NK-92 treated with Interleukin-12 subunit alpha and Interleukin-12 subunit beta, amount 100 ng/mL, for 24 hours (cell line): ENCODE measurements around the gene GRHL3.
"Not testable (repeated sequence)": the region's sequence is repeated elsewhere in the genome, so short reads cannot be mapped to it uniquely, and the experiment has no call there.

Experiments
- DNase-seq: peaks from one replicate; lab custom pipeline; 2025; lab: John Stamatoyannopoulos, UW

The GRHL3 gene

GRCh38 chr1:24319312-24319863, at the start of gene GRHL3:
Gene GRHL3 (plus strand): TSS chr1:24319357. CDS start chr1:24319552, 195 bp downstream.
- DNase-seq, result no peak

GRCh38 chr1:24274203-24275103, 44.7 kb upstream of the GRHL3 start:
- DNase-seq, result not testable (repeated sequence)

DNA sequence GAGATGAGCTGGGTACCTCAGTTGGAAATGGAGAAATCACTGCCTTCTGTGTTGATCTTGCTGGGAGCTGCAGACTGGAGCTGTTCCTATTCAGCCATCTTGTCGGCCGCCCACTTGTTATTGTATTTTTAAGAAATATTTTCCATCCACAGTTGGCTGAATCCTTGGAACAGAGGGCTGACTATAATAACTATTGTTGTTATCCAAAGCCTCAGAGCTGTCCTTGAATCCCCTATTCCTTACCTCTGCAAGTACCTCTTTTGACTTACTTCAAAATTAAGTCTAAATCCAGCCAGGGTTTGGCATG, 44.1 kb upstream of the GRHL3 start:
- DNase-seq, result no peak

DNA sequence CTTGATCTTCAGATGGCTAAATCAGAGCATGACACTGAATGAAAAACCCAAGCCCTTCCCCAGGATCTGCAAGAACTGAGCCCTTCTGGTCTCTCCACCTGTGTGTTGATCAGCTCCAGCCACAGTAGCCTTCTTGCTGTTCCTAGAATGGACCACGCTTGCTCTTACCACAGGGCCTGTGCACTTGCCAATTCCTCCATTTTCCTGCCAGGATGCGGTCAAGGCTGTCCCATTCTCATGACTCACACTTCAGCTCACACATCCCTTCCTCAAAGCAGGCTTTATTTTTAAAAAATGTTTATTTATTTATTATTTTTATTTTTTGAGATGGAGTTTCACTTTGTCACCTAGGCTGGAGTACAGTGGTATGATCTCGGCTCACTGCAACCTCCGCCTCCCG, 43.6 kb upstream of the GRHL3 start:
- DNase-seq, result no peak

DNA sequence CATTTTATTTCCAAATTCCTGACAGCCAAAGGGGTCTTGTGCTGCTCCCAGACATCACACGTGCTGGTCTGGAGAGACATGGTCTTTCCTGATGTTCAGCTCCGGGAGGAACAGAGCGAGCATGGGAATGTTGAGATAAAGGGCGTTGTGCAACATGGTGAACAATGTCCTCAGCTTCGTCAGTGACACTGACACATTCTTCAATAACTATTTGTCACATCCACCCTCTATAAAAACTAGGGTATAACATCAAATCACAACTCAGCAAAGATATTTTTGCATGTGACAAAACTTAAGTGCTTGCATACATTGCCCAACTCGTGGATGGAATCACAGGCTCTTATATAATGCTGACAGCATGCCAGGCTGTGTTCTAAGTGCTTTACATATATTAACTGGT, 42.4 kb upstream of the GRHL3 start:
- no peak for DNase-seq

- no peak for DNase-seq
Observed at GRCh38 chr1:24277420-24278169, 41.6 kb upstream of the GRHL3 start.

GRCh38 chr1:24278726-24279125, 40.4 kb upstream of the GRHL3 start:
- no peak for DNase-seq

DNA sequence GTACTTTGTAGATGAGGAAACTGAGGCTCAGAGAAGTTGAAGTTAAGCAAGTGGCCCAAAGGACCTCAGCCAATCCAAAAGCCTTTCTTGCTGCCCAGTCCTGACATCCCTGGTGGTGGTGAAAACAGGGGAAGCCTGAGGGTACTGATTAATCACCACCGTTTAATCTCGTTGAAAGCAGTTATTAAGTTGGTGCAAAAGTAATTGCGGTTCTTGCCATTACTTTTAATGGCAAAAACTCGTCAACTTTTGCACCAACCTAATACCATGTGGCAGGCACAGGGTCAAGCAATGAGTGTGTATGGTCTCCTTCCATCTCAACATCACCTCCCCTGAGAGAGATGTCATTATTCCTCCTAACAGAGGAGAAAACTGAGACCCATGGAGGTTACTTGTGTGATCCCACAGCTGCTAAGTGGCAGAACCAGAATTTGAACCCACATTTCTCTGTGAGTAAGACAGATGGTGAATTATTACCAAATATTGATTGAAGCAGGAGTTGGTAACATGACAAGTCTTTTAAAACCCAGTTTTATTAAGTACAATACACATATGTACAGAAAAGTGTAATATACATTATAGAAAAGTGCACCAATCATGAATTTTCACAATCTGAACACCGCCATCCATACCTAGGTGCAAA, 39.4 kb upstream of the GRHL3 start:
- DNase-seq, result no peak

DNA sequence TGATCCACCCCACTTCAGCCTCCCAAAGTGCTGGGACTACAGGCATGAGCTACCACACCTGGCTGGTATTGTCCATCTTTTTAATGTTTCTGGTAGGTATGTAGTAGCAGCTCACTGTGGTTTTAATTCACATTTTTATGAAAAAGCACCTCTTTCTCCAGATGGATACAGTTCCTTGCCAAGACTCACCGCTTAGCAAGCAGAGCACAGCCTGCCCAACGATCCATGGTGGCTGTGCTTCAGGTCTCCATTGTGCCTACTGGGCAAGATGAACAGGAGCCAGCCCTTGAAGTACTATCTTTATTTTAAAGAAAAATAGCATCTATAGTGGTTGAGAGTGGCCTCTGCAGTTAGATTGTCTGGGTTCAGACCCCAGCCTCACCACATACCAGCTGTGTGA, 37.6 kb upstream of the GRHL3 start:
- no peak for DNase-seq

DNA sequence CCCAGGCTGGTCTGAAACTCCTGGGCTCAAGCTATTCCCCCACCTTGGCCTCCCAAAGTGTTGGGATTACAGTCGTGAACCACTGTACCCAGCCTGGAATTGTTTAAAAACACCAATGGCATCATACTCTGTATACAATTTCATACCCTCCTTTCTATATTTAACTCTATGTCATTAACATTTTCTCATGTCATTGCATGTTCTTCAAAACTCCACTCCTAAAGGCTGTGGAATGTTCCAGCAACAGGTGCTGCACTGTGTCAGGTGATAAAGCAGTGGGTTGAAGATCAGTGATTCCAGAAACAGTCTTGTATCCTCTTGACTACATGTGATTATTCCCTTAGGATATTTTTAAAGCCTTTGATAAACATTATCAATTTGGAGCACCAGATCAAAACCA, 36.7 kb upstream of the GRHL3 start:
- no peak for DNase-seq

DNA sequence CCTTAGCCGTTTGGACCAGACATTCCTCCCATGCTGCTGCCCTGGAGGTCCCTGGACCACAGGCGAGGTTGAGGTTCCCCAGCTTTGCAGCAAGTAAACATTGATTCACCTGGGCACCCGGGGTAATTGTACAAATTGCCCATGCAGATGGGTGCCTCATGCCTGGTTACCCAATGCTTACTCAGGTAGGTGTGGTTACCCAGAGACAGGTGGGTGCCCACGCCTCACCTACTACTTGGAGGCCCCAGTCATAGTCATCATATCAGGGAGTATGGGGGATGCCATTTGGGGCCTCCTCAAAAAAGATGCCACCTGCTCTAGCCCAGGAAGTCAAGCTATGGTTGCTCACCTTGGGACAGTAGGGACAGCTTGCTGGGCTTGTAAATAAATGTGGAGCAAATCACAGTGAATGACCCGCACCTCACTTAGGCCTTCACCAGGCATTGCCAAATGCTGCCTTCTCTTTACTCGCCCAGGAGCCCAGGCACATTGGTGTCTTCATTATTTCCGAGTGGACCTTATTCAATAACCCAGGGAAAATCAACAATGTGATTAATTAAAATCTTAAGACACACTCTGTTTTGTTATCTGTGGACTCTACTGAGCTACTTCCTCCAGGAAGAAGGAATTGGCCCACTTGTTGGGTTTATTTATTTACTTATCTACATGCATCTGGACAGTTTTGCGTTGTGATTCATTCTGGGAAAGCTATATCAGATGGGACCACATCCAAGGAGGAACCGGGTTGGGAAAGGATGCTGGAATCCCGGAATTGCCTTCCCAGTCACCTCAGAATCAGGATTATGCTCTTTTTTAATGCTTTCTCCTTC, 35.6 kb upstream of the GRHL3 start:
- DNase-seq, result no peak

GRCh38 chr1:24284156-24284471, 35.0 kb upstream of the GRHL3 start:
- DNase-seq, result no peak

- DNase-seq, result no peak
Observed at GRCh38 chr1:24285231-24285630, 33.9 kb upstream of the GRHL3 start.

DNA sequence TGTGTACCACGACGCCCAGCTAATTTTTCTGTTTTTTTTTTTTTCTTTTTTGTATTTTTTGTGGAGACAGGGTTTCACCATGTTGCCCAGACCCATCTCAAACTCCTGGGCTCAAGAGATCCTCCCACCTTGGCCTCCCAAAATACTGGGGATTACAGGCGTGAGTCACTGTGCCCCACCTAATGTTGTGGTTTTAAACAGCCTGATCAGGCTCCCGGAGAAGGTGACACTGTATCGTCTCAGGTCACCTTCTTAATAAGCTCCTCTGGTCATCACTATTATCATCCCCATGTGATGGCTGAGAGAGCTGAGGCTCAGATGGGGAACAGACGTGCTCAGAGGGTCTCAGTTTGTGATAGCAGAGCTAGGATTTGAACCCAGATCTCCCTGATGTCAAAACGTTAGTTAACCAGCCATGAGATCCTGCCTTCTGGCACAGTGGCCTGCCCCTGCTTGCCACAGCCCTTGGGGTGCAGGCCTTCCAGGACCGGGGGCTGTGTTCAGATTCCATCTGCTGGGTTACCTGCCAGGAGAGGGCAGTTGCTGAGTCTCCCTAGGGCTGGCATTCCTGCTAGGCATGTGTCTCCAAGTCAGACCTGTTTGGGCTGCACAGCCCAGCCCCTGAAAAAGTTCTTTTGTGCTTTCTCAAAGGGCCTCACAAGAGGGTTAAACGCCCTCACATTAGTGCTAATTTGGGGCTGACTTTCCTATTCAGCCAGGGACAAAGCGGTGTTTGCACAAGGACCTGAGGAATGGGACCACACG, 32.7 kb upstream of the GRHL3 start:
- no peak for DNase-seq

DNA sequence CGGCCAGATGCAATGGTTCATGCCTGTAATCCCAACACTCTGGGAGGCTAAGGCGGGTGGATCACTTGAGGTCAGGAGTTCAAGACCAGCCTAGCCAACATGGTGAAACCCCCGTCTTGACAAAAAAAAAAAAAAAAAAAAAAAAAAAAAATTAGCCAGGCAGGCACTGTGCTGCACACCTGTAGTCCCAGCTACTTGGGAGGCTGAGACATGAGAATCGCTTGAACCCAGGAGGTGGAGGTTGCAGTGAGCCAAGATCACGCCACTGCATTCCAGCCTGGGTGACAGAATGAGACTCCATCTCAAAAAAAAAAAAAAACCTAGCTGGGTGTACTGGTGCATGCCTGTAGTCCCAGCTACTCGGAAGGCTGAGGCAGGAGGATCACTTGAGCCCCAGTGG, 31.4 kb upstream of the GRHL3 start:
- not testable (repeated sequence) for DNase-seq

GRCh38 chr1:24288479-24288878, 30.7 kb upstream of the GRHL3 start:
- DNase-seq, result no peak

DNA sequence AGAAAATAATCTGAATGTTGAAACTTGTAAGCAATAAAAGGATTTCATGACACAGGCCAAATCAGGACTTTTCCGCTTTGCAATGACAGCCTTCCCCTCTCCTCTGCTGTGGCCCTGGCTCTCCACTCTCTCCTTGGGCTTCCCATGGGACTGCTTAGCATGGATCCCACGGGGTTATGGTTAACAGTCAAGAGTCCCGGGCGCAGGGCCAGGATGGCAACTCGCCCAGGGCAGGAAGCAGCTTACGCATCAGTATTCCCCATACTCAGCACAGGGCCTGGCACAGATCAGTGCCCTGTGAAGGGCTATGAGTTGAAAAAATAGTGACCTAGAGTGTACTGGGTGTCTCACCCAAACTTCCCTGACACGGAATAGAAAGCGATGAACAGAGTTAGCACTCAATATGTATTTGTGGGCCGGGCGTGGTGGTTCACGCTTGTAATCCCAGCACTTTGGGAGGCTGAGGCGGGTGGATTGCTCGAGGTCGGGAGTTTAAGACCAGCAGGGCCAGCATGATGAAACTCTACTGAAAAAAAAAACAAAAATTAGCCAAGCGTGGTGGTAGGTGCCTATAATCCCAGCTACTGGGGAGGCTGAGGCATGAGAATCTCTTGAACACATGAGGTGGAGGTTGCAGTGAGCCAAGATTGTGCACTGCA, 29.1 kb upstream of the GRHL3 start:
- DNase-seq, result no peak

- DNase-seq, result no peak
Observed at GRCh38 chr1:24290933-24291487, 28.1 kb upstream of the GRHL3 start.

GRCh38 chr1:24292103-24292502, 27.1 kb upstream of the GRHL3 start:
- DNase-seq, result no peak

- DNase-seq, result no peak
Observed at GRCh38 chr1:24292887-24293286, 26.3 kb upstream of the GRHL3 start.
